ENCODE measurements around the gene ANKS1B.
A peak's percentile ranks its signal among the peaks of the same experiment; 100 is the strongest.

The ANKS1B gene

GRCh38 chr12:98736352-98737321, 1248.1 kb downstream of the ANKS1B start:
- TF ChIP-seq CTCF (conservative IDR thresholded peaks at IDR 0.05) = no peak
- peak overlapping the region; percentile 77 for H3K27ac ChIP-seq

- TF ChIP-seq CTCF (conservative IDR thresholded peaks at IDR 0.05) = no peak
- peak overlapping the region; percentile 77 for H3K27ac ChIP-seq
Observed at GRCh38 chr12:98735821-98736220, 1248.9 kb downstream of the ANKS1B start.

DNA sequence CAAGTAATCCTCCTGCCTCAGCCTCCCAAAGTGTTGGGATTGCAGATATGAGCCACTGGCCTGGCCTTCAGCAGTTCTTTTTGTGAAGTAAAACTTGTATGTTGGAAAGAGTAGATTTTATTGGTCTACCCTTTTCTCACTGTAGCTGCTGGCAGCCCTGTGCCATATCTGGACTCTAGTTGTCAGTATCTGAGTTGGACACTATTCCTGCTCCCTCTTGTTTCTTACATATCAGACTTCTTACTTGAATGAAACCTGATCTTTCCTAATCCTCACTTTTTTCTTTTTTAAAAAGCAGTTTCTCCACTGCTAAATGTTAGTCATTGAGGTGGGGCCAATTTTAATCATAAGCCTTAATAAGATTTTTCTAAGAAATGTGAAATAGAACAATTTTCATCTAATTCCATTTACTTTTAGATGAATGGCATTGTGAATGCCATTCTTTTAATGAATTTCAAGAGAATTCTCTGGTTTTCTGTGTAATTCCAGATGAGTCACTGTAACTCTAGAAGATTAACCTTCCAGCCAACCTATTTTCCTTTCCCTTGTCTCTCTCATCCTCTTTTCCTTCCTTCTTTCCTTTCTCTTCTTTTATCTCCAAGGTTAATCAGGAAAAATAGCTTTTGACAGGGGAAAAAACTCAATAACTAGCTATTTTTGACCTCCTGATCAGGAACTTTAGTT, 1250.9 kb downstream of the ANKS1B start:
- no peak for TF ChIP-seq CTCF (conservative IDR thresholded peaks at IDR 0.05)
- H3K27ac ChIP-seq = no peak overlapping the region

- no peak for TF ChIP-seq CTCF (conservative IDR thresholded peaks at IDR 0.05)
- no peak overlapping the region for H3K27ac ChIP-seq
Observed at GRCh38 chr12:98730412-98730811, 1254.3 kb downstream of the ANKS1B start.

DNA sequence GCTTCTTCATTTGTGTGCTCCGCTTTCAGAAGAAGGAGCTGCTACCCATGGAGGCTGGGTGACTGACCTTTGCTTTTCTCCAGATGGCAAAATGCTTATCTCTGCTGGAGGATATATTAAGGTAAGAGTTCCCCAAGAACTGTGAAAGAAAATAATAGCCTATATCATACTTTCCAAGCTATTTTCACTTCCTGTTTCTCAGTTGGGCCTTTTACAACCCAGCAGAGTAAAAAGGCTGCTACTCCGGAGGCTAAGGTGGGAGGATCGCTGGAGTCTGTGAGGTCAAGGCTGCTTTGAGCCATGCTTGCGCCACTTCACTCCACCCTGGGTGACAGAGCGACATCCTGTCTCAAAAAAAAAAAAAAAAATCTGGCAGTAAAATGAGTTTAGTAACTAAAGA, 1257.5 kb downstream of the ANKS1B start:
- H3K27ac ChIP-seq = no peak overlapping the region
- TF ChIP-seq CTCF (conservative IDR thresholded peaks at IDR 0.05) = no peak

DNA sequence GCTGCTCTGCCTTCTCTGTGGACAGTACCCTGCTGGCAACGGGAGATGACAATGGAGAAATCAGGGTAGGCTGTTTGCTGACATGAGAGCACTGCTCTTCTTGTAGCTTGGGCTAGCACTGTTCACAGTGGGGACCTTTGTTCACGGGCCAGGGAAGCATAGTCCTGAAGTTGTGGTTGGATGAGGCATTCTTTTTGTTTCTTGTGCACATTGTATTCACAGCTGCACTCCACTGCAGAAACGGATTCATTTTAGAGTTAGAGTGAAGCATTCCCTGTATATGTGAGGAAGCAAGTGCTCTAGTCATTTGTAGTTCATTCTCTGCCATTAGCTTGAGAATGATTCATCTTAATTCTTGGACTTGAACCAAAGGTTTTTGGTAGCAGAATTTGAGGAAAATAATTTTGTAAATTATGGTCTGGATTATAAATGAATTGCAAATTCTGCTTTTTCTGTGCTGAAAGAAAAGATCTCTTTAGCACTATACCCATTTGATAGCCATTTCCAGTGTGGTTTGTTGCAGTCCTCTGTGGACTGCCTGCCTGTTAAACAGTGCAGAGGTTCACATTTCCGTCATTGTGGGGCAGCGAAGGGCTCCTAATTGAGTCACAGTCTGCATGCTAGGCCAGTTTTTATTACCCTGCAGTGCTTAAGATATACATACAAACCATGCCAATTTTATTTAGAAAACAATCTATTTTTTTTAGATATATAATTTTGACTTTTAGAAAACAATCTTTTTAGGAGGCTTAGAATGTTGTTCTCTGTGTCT, 1259.1 kb downstream of the ANKS1B start:
- peak; percentile 76 for TF ChIP-seq CTCF (conservative IDR thresholded peaks at IDR 0.05)
- H3K27ac ChIP-seq = no peak overlapping the region

Data from VCaP (cell line).